Upper lobe of right lung (tissue), 1 donor: ENCODE results near the gene TSC2. TPM values are rescaled to one million over a fixed set of nuclear protein-coding genes. Genes with fewer than 3 reads are reported as not detected.

ENCODE experiments used
- ATAC-seq: fragments of 200-7000 bp; cut with Tn5 transposase; one replicate; pipeline ENCODE4 v1.9.1; 2020; ENCODE audit warnings: mild to moderate bottlenecking, moderate library complexity
- DNase-seq: peaks from one replicate; pipeline ENCODE4 v3.0.0-alpha.2; 2020
- H3K27ac ChIP-seq: fragments of 200-600 bp; one replicate; pipeline ENCODE4 v1.8.0; 2022
- H3K27me3 ChIP-seq: fragments of 200-600 bp; one replicate; pipeline ENCODE4 v1.8.0; 2022; ENCODE audit warnings: mild to moderate bottlenecking
- H3K36me3 ChIP-seq: fragments of 200-600 bp; one replicate; pipeline ENCODE4 v1.8.0; 2022
- H3K4me1 ChIP-seq: fragments of 200-600 bp; one replicate; pipeline ENCODE4 v1.8.0; 2022
- H3K4me3 ChIP-seq: fragments of 200-600 bp; one replicate; pipeline ENCODE4 v1.8.0; 2022; ENCODE audit warnings: mild to moderate bottlenecking
- H3K9me3 ChIP-seq: fragments of 200-600 bp; one replicate; pipeline ENCODE4 v1.8.0; 2022
- CTCF ChIP-seq: fragments of 200-600 bp; IDR thresholded peaks from one replicate; pipeline ENCODE4 v1.8.0; 2022; ENCODE audit warnings: antibody characterized with exemption
- intact Hi-C: fragments of 100-400 bp; cut with DNase I; formaldehyde crosslinking; loops from one replicate; pipeline ENCODE4 v1.11.0; 2022
- total RNA-seq: library from RNA; stranded (reverse); fragmentation: NEBNext Ultra II Directional; extraction: Animal tissue kit (Norgen Biotek cat#: 25700); gene quantifications from one replicate; pipeline ENCODE4 v1.2.1, GENCODE V29; 2021
- donor health status: DM: no; HTN: yes; CAD: no; lungs with severe emphysema.

TSC2 gene
- total RNA-seq, 1 donor from 2014 or later = 119 TPM

- Histone ChIP-seq H3K4me1 (no peaks in the 10 kb centered on the region), H3K36me3 (peaks cover 64% of the 10 kb centered on the region), H3K9me3 (no peaks in the 10 kb centered on the region), H3K4me3 (no peak overlapping the region), H3K27me3 (no peaks in the 10 kb centered on the region), H3K27ac (no peak overlapping the region)
- no peak for DNase-seq
- peak; percentile 5 for ATAC-seq
- no peak for TF ChIP-seq CTCF
- intact Hi-C loops = no loop called here
Measured at GRCh38 chr16:2056681-2057407, 9.1 kb downstream of the TSC2 start.

- no peaks in the 10 kb centered on the region for H3K9me3 ChIP-seq
- no peaks in the 10 kb centered on the region for H3K4me1 ChIP-seq
- no peak overlapping the region for H3K27ac ChIP-seq
- intact Hi-C loops = no loop called here
- H3K27me3 ChIP-seq = no peaks in the 10 kb centered on the region
- no peak for TF ChIP-seq CTCF
- H3K4me3 ChIP-seq = no peak overlapping the region
- DNase-seq (no peak), ATAC-seq (no peak)
- H3K36me3 ChIP-seq = peaks cover 60% of the 10 kb centered on the region
Measured at GRCh38 chr16:2057438-2057837, 9.7 kb downstream of the TSC2 start.

GRCh38 chr16:2058420-2058819 lies 10.6 kb downstream of the TSC2 start:
- H3K4me3 ChIP-seq = no peak overlapping the region
- ATAC-seq (no peak), DNase-seq (no peak)
- H3K36me3 ChIP-seq = peaks cover 61% of the 10 kb centered on the region
- H3K27me3 ChIP-seq = no peaks in the 10 kb centered on the region
- no peak for TF ChIP-seq CTCF
- no peaks in the 10 kb centered on the region for H3K4me1 ChIP-seq
- intact Hi-C loops = no loop called here
- H3K27ac ChIP-seq = no peak overlapping the region
- no peaks in the 10 kb centered on the region for H3K9me3 ChIP-seq

- ATAC-seq (no peak), DNase-seq (no peak)
- no peak for TF ChIP-seq CTCF
- Histone ChIP-seq H3K36me3 (peaks cover 61% of the 10 kb centered on the region), H3K4me3 (no peak overlapping the region), H3K4me1 (no peaks in the 10 kb centered on the region), H3K9me3 (no peaks in the 10 kb centered on the region), H3K27me3 (no peaks in the 10 kb centered on the region), H3K27ac (no peak overlapping the region)
- intact Hi-C loops = no loop called here
Measured at GRCh38 chr16:2058872-2059271, 11.1 kb downstream of the TSC2 start.

GRCh38 chr16:2060346-2060745 lies 12.6 kb downstream of the TSC2 start:
- no peak for DNase-seq
- no peaks in the 10 kb centered on the region for H3K4me1 ChIP-seq
- ATAC-seq = no peak
- H3K4me3 ChIP-seq = no peak overlapping the region
- no peak for TF ChIP-seq CTCF
- H3K9me3 ChIP-seq = no peaks in the 10 kb centered on the region
- no peak overlapping the region for H3K27ac ChIP-seq
- intact Hi-C loops = no loop called here
- peaks cover 56% of the 10 kb centered on the region for H3K36me3 ChIP-seq
- H3K27me3 ChIP-seq = no peaks in the 10 kb centered on the region

GRCh38 chr16:2061023-2061422 lies 13.2 kb downstream of the TSC2 start:
- H3K4me3 ChIP-seq = no peak overlapping the region
- H3K27me3 ChIP-seq = no peaks in the 10 kb centered on the region
- H3K27ac ChIP-seq = no peak overlapping the region
- DNase-seq (no peak), ATAC-seq (no peak)
- intact Hi-C loops = no loop called here
- no peaks in the 10 kb centered on the region for H3K4me1 ChIP-seq
- H3K9me3 ChIP-seq = no peaks in the 10 kb centered on the region
- peaks cover 60% of the 10 kb centered on the region for H3K36me3 ChIP-seq
- no peak for TF ChIP-seq CTCF
